HEK293T (cell line): ENCODE measurements around the gene VWA8.

Source experiments
- ARNT ChIP-seq: fragments of 450-650 bp; IDR thresholded peaks from 2 replicates; pipeline ENCODE4 v1.6.1; 2017; ENCODE audit warnings: mild to moderate bottlenecking
- BHLHE40 ChIP-seq: fragments of 450-650 bp; IDR thresholded peaks from 2 replicates; pipeline ENCODE4 v1.6.1; 2016; ENCODE audit warnings: mild to moderate bottlenecking, moderate library complexity, borderline replicate concordance
- FOXA1 ChIP-seq: fragments of 450-650 bp; IDR thresholded peaks from 2 replicates; pipeline ENCODE4 v1.6.1; 2016; ENCODE audit warnings: mild to moderate bottlenecking
- FOXK2 ChIP-seq: fragments of 450-650 bp; IDR thresholded peaks from 2 replicates; pipeline ENCODE4 v1.6.1; 2016; ENCODE audit warnings: mild to moderate bottlenecking
- HDGF ChIP-seq: fragments of 450-650 bp; IDR thresholded peaks from 2 replicates; pipeline ENCODE4 v1.6.1; 2017; ENCODE audit warnings: antibody characterized with exemption, borderline replicate concordance
- L3MBTL2 ChIP-seq: fragments of 450-650 bp; conservative IDR thresholded peaks from 2 replicates; pipeline ENCODE4 v1.6.1; 2016; ENCODE audit warnings: mild to moderate bottlenecking
- NFRKB ChIP-seq: fragments of 450-650 bp; IDR thresholded peaks from 2 replicates; pipeline ENCODE4 v1.6.1; 2016; ENCODE audit warnings: mild to moderate bottlenecking, moderate library complexity
- SP1 ChIP-seq: fragments of 450-650 bp; IDR thresholded peaks from 2 replicates; pipeline ENCODE4 v1.6.1; 2017
- TARDBP ChIP-seq: fragments of 450-650 bp; IDR thresholded peaks from 2 replicates; pipeline ENCODE4 v1.6.1; 2016
- ZNF384 ChIP-seq: fragments of 450-650 bp; IDR thresholded peaks from 2 replicates; pipeline ENCODE4 v1.6.1; 2016

DNA sequence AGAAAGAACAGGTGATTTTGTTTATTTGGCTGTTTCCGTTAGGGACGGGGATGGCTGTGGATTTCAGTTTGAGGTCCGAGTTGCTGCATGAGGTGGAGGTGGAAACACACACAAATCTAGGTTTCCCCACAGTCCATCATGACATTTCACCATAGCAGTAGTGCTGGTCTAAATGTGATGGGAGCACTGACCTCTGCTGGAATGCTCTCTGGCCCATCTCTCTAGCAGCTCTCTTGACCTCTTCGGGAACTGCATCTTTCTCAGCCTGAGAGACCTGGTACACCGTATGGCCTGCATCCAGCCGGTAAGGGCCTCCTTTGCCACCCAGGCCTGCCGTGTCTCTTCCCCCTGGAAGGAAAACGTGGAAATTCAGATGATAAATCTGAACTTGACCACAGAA, 349.5 kb downstream of the VWA8 start:
- TF ChIP-seq HDGF = no peak
- TF ChIP-seq NFRKB = no peak
- no peak for TF ChIP-seq ARNT
- no peak for TF ChIP-seq BHLHE40
- no peak for TF ChIP-seq SP1
- no peak for TF ChIP-seq TARDBP
- TF ChIP-seq FOXA1 = no peak
- no peak for TF ChIP-seq FOXK2
- TF ChIP-seq L3MBTL2 = no peak
- no peak for TF ChIP-seq ZNF384
